SH-SY5Y (cell line): Measurements from ENCODE around the gene MAP3K7CL.

Experiments used
- GATA2 ChIP-seq: IDR thresholded peaks from 2 replicates; pipeline ENCODE4 v1.6.1; 2011; ENCODE audit warnings: mild to moderate bottlenecking, low read depth, low read length
- GATA3 ChIP-seq: IDR thresholded peaks from 2 replicates; pipeline ENCODE4 v1.6.1; 2011; ENCODE audit warnings: low read depth, mild to moderate bottlenecking, low read length, moderate library complexity

GRCh38 chr21:29168891-29169315 is 38.5 kb downstream of the MAP3K7CL start:
- TF ChIP-seq GATA2 (no peak), GATA3 (no peak)
